Right lung (tissue), 5 donors: ENCODE results near the gene DPF3. TPM values are rescaled to one million over a fixed set of nuclear protein-coding genes. Genes with fewer than 3 reads are reported as not detected.
A peak's percentile ranks its signal among the peaks of the same experiment; 100 is the strongest.

Experiments
- DNase-seq, 2 donors: peaks; one replicate each; pipeline ENCODE4 v3.0.0-alpha.2; 2013
- polyA plus RNA-seq, 5 donors: library from polyadenylated mRNA; unstranded; fragments of 120-200 nt; gene quantifications; one replicate each; pipeline versions ENCODE4 v1.2.1 to v1.2.3, GENCODE V29; 2013; ENCODE audit warnings: inconsistent platforms in 1 of 5, low replicate concordance in 1 of 5; ENCODE audit not compliant: insufficient read length in 5 of 5, insufficient read depth in 1 of 5

DPF3 gene
- polyA plus RNA-seq, 5 donors = 1.6 to 2.4 (median 1.8) TPM

- no peak for DNase-seq
Observed at GRCh38 chr14:72682188-72682587, 211.7 kb downstream of the DPF3 start.

DNA sequence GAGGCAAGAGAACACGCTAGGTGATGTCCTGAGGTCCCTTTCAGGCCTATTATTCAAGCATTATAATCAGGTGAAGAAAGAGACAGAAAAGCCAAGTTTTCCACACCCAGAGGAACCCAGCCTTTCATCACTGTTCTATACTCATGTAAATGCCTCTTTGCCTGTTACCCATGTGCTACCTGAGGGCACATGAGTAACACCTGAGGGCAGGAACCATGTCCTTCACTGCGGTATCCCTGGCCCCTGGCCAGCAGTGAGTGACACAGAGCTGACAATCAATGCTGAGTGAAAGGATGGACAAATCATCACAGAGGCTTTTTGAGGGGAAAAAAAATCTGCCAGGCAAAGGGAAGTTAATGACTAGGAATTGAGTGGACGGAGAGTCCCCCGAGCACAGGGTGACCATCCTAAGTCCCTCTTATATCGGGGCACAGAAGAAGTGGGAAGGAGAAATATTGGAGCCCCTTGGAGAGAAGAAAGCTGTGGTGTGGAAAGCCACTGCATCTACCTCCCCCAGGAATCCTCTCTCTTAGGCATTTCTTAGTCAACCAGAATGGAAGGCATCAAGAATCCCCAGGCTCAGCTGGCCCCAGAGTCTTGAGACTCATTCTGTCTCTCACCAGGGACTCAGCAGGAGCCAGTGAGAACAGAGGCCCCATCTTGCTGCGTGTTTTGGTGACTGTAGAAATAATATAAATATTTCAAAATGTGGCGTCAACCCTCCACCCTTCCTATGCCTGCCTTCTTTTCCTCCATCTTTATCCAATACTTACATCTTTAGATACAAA is 212.9 kb downstream of the DPF3 start:
- no peak for DNase-seq

- no peak for DNase-seq
Observed at GRCh38 chr14:72679536-72680151, 214.3 kb downstream of the DPF3 start.

- DNase-seq = no peak
Observed at GRCh38 chr14:72679141-72679535, 214.8 kb downstream of the DPF3 start.

- DNase-seq = no peak
Observed at GRCh38 chr14:72678356-72678755, 215.5 kb downstream of the DPF3 start.

DNA sequence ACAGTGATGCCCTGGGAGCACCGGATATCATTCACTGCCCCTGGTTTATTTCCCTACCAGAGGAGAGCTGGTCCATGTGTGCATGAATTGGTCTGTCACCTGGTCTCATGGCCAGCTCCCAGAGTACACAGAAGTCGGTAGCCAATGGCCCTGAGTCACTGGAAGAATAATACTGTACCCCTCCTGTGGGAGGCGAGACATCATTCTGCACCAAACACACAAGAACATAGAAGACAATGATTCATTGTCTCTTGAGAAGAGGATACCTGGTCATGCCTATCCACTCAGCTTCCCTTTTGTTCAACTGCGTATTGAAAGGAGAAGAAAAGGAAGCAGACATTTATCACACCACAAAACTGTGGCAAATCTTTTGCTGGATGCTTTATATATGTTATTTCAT is 216.2 kb downstream of the DPF3 start:
- DNase-seq = no peak

- DNase-seq = no peak
Observed at GRCh38 chr14:72675126-72675525, 218.8 kb downstream of the DPF3 start.

- DNase-seq = no peak
Observed at GRCh38 chr14:72673179-72673578, 220.7 kb downstream of the DPF3 start.

DNA sequence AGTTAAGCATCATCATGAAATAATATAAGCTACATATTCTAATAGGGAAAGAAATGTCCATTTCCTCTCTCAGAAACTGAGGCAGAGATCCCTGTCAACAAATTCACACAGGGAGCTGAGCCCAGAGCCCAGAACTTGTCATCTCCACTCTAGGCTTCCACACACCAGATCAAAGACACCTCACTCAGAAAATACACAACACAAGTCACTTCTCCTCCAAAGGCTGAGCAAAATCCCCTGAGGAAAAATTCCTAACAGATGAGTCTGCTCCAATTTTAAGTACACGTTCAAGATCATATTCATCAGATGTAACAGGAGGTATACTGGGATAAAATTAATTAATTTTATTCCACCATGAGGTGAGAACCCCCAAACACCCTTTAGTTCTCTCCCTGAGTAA is 227.3 kb downstream of the DPF3 start:
- DNase-seq = no peak

DNA sequence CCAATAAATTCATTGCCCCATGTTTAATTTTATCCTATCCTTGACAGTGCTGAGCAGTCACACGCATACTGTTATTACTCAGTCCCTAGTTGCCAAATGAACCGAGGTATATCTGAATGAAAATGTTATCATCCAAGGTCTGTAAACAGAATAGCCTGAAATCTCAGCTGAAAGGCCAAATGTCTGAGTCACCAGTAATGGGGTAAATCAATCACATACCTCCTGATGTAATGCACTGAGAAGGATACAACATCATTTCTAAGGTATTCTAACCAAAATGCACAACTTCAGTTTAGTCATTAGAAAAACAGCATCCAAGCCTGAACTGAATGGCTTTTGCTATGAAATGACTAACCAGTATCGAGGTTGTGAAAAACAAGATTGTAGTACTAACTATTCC is 228.6 kb downstream of the DPF3 start:
- DNase-seq = no peak

- DNase-seq = no peak
Observed at GRCh38 chr14:72664651-72665050, 229.2 kb downstream of the DPF3 start.

DNA sequence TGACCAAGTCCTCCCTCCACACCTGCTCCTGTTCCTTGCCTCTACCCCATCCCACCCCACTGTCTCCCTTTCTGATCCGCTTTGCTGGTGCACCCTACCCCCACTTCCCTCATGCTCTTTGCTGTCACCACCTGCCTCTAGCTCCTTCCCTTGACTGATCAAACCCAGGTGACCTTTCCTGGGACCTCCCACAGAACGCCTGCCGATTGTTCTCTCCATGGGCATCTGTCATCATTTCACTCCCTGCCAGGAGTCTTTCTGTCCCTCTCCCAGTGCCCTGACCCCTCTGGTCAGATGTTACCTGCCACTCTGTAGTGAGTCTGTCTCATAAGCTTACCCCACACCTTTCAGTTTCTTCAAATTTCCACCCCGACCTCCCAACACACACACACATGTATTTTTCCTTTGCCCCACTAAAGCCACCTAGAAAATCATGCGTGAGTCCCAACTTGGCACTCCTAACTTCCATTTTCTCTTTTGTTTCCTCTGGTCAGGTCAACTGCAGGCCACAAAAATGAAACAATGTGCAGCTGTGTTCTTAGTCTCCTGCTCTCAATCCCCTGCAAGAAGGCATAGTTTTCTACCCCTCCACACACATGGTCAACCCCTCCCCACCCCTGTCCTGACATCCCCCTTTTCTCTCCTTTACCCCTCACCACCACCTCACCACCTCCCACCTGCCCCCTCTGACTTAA is 229.8 kb downstream of the DPF3 start:
- DNase-seq = no peak

DNA sequence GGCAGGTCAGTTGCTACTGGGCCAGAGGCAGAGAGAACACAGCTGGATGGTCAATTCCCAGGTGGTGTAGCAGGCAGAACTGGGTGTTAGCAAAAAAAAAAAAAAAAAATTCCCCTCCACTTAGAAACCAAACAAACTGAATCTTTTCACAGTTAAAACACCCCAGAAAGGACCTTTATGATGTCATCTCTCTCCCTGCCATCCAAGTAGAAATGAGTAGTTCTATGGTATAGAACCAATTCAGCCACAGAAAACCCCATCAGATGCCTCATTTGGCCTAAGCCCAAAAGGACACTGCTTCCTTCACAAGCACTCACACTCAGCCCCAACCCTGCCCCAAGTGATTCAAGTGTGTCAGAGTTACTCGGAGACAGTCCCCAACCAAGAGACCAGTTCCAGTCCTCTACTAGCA is 230.8 kb downstream of the DPF3 start:
- DNase-seq = no peak

DNA sequence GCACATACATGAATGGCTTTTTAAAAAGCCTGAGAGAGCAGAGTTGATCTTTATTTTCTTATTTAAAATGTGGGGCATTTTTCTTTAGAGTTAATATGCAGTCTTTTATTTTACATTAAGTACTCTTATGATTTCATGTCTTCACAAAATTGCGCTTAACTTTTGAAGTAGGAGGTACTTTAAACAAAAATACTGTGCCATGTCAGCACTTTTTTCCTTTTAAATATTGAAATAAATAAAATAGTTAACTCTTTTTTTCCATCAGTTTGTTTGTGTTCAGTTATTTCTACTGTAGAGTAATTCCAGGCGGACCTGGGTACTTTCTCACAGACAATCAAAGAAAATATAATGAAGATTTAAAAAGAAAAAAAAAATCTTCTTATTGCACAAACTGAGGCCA is 231.7 kb downstream of the DPF3 start:
- no peak for DNase-seq

DNA sequence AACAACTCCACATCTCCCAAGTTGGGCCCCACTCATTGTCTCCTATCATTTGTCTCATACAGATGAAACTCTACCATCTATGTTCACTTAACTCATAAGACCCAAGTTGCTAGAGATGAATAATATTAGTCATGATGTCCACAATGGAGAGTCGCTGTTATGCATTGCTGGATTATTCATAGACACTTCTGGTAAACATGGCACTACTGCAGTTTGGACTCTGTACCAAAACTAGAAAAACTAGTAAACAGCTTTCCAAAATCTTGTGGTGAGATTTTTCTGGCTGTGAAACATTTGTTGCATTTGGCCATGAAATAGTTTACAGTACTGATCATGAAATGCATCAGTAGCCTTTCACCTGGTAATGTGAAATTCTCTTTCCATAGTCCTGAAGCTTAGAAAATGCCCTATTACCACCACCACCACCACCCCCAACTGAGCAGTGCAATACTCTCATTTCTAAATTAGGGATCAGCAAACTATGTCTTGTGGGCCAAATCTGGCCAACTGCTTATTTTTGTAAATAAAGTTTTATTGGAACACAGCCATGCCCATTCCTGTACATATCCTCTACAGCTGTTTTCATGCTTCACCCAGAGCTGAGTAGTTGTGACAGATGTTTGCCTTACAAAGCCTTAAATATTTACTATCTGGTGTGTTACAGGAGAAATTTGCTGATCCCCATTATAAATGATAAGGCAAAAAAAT is 236.5 kb downstream of the DPF3 start:
- DNase-seq = no peak

DNA sequence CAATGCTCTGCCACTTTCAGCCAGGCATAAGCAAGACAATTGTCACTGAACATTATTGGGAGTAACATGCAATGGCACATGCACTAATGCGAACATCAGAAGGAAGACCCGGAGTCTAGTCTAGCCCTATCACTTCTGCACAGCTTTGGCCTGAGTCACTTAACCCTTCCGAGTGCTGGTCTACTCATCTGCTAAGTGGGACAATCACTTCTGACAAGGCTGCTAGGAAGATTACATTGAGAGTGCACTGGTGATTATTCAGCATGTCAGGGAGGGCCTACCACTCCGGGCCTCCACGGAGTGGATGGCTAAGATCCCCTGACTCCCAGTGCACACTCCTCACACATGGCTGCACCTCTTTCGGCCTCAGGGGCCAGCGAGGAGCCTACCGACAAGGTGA is 240.9 kb downstream of the DPF3 start:
- DNase-seq = no peak

DNA sequence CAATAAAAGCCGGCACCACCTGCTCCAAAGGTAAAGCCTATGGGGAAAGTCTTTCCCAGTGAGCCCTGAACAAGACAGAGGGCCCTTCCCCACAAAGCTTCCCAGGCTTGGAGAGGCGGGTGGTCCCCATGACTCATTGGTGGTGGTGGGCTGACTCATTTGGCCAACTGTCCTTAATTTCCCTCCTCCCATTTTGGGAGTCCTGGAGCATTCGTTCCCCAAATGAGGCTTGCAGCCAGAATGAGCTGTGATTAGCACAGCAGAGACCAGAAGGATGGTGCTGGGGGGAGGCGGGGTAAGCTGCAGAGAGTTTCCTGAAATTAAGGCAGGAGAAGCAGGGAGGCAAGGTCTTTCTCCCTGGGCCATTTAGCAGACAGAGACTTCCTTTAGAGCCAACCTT is 241.7 kb downstream of the DPF3 start:
- no peak for DNase-seq

DNA sequence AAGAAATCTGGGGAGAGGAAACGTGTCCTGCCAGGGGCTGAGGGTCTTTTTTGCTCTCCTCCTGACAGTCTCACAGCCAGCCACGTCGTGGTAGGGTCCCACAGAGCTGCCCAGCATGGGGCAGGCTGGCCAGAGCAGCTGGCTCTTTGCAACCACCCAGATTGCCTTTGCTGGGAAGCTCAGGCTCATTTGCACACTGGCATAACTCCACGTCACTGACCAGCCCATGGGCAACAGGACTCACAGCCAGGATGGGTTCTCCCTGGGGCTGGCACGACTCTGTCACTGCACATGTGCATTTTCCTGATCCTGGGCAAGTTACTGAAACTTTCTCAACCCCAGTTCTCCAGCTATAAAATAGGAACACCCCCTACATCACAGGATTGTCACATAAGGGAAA is 242.2 kb downstream of the DPF3 start:
- DNase-seq = no peak

DNA sequence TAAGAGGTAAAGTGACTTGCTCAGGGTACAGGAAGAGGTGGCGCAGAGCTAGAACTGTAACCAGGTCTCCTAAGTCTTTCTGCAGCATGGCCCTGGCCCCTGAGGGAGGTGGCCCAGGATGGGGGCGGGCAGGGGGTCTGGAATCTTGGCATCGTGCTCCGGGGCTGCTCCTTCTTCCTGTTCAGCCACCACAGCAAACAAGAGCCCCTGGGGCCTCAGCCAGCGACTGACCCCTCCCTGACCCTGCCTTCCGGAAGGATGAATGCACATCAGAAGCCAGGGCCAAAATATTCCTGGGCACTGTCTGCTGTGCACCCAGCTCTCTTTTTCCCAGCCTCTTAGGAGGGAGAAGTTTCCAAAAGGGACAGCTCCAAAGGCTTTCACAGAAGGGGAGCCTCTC is 242.8 kb downstream of the DPF3 start:
- peak; percentile 20 to 42 for DNase-seq

DNA sequence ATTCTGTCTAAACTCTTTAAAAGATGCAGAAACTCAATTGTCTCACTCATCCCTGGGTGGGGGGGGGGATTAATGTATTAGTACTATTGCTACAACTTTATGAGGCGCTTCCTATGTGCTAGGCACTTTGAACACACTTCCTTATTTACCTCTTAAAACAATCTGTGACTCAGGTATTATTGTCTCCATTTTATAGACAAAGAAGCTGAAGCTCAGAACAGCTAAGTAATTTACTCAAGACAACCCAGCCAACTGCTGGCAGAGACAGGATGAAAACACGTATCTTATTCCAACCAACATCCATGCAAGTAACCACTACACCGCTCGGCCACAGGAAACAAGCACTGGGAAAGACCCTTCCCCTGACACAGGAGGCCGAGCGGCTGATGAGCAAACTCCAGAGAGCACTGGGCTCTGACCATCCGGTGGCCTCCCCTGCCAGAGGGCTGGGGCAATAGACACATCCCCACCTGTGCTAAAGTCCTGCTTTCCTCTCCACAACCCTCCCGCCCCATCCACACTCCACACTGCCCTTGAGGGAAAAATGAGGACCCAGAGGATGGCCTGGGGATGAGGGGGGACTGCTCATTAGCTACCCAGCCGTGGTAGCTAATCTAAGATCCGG is 244.2 kb downstream of the DPF3 start:
- DNase-seq = no peak

GRCh38 chr14:72647782-72648181 is 246.1 kb downstream of the DPF3 start:
- no peak for DNase-seq
